Activated CD4-positive, alpha-beta memory T cell treated with anti-CD3 and anti-CD28 coated beads, Interleukin-2, amount 10 ng/mL, durations not matched to agents 7 days and 5 days (primary cell): ENCODE data around the gene PASD1. TPM values are rescaled to one million over a fixed set of nuclear protein-coding genes. Genes with fewer than 3 reads are reported as not detected.
"Not testable (repeated sequence)": the region's sequence is repeated elsewhere in the genome, so short reads cannot be mapped to it uniquely, and the experiment has no call there.

Experiments used
- CTCF ChIA-PET: fragments of 350-600 bp; sonication (Branson Sonifier 250); formaldehyde crosslinking; loops from one replicate; lab custom pipeline; 2021; ENCODE audit warnings: antibody characterized with exemption, inconsistent platforms; lab: Charles Lee
- POLR2A ChIA-PET: fragments of 350-600 bp; sonication (Branson Sonifier 250); formaldehyde crosslinking; loops from one replicate; lab custom pipeline; 2021; ENCODE audit warnings: antibody characterized with exemption; lab: Charles Lee
- DNase-seq: peaks from one replicate; pipeline ENCODE4 v3.0.0-alpha.2; 2020
- H3K27ac Mint-ChIP-seq: one replicate; pipeline ENCODE4 v1.8.0; 2021; ENCODE audit warnings: mild to moderate bottlenecking, mixed read lengths
- H3K27me3 Mint-ChIP-seq: one replicate; pipeline ENCODE4 v1.8.0; 2021; ENCODE audit warnings: mixed read lengths
- H3K36me3 Mint-ChIP-seq: one replicate; pipeline ENCODE4 v1.8.0; 2021; ENCODE audit warnings: low read depth, mixed read lengths
- H3K4me1 Mint-ChIP-seq: one replicate; pipeline ENCODE4 v1.8.0; 2021; ENCODE audit warnings: mixed read lengths
- H3K4me3 Mint-ChIP-seq: one replicate; pipeline ENCODE4 v1.8.0; 2021; ENCODE audit warnings: mild to moderate bottlenecking, mixed read lengths
- H3K9me3 Mint-ChIP-seq: one replicate; pipeline ENCODE4 v1.8.0; 2021; ENCODE audit warnings: mixed read lengths
- total RNA-seq, 2 experiments: library from RNA; stranded (reverse); gene quantifications; one replicate each; pipeline ENCODE4 v1.2.3, GENCODE V29; 2021

PASD1 gene, protein sequence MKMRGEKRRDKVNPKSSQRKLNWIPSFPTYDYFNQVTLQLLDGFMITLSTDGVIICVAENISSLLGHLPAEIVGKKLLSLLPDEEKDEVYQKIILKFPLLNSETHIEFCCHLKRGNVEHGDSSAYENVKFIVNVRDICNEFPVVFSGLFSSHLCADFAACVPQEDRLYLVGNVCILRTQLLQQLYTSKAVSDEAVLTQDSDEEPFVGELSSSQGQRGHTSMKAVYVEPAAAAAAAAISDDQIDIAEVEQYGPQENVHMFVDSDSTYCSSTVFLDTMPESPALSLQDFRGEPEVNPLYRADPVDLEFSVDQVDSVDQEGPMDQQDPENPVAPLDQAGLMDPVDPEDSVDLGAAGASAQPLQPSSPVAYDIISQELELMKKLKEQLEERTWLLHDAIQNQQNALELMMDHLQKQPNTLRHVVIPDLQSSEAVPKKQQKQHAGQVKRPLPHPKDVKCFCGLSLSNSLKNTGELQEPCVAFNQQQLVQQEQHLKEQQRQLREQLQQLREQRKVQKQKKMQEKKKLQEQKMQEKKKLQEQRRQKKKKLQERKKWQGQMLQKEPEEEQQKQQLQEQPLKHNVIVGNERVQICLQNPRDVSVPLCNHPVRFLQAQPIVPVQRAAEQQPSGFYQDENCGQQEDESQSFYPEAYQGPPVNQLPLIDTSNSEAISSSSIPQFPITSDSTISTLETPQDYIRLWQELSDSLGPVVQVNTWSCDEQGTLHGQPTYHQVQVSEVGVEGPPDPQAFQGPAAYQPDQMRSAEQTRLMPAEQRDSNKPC
- not detected for total RNA-seq

DNA sequence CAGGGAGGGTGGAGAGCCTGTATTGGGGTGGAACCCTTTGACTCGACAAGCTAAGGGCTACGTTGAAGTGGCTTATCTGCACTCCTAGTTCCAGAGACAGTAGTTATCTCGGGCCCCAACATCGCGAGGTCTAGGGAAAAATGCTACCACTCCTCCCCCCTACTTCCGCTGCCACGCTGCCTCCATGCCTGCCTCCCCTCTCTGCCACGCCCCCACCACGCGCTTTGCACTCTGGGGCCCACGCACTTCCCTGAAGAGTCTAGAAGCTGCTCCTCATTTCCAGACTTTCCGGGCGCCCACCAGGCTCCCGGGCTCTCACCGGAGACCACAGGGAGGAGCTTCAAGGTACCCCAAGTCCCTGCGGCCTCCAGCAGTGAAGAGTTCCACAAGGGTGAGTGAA, at the start of gene PASD1:
PASD1 (plus strand) TSS at position 227 of the 400 bp plus-strand sequence. CDS start 37,879 bp downstream, outside the sequence.
- no peak within 1 kb of the TSS for H3K27ac Mint-ChIP-seq
- ChIA-PET POLR2A (no interaction called here), CTCF (no interaction called here)
- H3K4me1 Mint-ChIP-seq, result no peaks in the 10 kb centered on the region
- no peak within 1 kb of the TSS for H3K4me3 Mint-ChIP-seq
- no peaks in the 10 kb centered on the region for H3K36me3 Mint-ChIP-seq
- H3K9me3 Mint-ChIP-seq, result no peaks in the 10 kb centered on the region
- no peaks in the 10 kb centered on the region for H3K27me3 Mint-ChIP-seq
- no peak for DNase-seq

DNA sequence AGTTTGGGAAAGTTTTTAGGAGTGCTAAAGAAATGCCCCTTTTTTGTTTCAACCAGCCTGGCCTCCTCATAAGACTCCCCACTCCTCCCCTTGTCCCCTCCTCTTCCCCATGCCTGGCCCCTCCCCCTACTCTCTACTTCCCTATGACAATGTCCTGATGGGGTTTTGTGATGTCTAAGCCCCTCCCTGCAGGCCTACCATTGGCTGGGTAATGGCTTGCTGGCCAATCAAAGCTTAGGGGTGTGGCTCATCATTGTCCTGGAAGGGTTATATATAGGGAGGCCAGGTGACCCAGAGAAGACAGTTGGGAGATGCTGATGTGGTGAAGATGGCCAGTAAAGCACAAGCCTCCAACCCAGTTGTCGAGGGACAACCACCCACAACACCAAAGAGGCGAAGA, 48.2 kb upstream of the PASD1 start:
- no peaks in the 10 kb centered on the region for H3K27me3 Mint-ChIP-seq
- H3K4me3 Mint-ChIP-seq, result no peak overlapping the region
- POLR2A ChIA-PET, result no interaction called here
- no peaks in the 10 kb centered on the region for H3K9me3 Mint-ChIP-seq
- H3K27ac Mint-ChIP-seq, result no peak overlapping the region
- no peaks in the 10 kb centered on the region for H3K36me3 Mint-ChIP-seq
- no peak for DNase-seq
- no peaks in the 10 kb centered on the region for H3K4me1 Mint-ChIP-seq
- CTCF ChIA-PET, result no interaction called here

DNA sequence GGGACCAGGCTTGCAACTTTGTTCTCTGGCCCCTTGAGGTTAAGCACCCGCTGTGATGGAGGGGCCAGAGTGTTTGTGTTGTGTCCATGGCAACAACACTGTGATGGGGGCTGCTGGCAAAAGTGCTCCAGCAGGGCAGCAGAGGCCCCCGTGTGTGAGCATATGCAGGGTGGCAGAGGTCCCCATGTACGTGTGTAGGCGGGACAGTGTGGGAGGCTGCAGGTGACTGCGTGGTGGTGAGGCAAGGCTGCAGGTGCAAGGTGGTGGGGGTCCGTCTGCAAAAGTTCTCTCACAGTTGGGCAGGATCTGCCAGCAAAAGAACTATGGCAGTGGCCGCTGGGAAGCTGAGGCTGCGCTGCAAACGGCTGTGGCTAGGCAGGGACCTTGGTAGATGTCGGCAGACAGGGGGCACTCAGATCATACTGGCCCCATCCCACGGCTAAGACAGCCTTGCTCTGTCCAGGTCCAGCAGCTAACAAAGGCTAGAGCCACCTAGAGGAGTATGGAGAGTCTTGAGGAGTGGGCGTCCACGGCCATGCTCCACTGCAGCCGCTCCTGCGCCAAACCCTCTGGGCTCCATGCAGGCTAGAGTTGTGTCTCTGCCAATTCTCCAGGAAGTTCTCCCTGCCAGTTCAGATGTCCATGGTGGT, 46.8 kb upstream of the PASD1 start:
- CTCF ChIA-PET, result no interaction called here
- no peaks in the 10 kb centered on the region for H3K9me3 Mint-ChIP-seq
- H3K4me1 Mint-ChIP-seq, result no peaks in the 10 kb centered on the region
- no peak overlapping the region for H3K27ac Mint-ChIP-seq
- DNase-seq, result no peak
- no peaks in the 10 kb centered on the region for H3K27me3 Mint-ChIP-seq
- POLR2A ChIA-PET, result no interaction called here
- H3K4me3 Mint-ChIP-seq, result no peak overlapping the region
- H3K36me3 Mint-ChIP-seq, result no peaks in the 10 kb centered on the region

DNA sequence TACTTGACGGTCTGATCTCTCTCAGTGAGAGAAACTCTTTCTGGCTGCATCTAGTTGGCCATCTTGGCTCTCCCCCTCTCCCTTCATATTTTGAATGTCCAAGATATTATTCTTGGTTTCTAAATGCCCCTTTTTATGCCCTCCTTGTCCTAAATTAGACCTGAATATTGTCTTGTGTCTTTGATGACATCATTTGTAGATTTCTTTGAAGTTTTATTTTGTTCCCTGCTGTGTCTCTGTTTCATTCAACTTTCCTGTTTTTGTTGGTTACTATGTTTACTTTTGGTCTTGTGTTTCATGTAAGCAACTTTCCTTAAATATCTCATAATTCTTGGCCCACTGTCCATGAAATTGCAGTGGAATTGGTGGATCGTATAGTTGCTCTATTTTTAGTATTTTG, 46.1 kb upstream of the PASD1 start:
- no peak for DNase-seq
- H3K27me3 Mint-ChIP-seq, result no peaks in the 10 kb centered on the region
- no peaks in the 10 kb centered on the region for H3K4me1 Mint-ChIP-seq
- no peak overlapping the region for H3K4me3 Mint-ChIP-seq
- no peaks in the 10 kb centered on the region for H3K36me3 Mint-ChIP-seq
- CTCF ChIA-PET, result no interaction called here
- POLR2A ChIA-PET, result no interaction called here
- H3K9me3 Mint-ChIP-seq, result no peaks in the 10 kb centered on the region
- no peak overlapping the region for H3K27ac Mint-ChIP-seq

DNA sequence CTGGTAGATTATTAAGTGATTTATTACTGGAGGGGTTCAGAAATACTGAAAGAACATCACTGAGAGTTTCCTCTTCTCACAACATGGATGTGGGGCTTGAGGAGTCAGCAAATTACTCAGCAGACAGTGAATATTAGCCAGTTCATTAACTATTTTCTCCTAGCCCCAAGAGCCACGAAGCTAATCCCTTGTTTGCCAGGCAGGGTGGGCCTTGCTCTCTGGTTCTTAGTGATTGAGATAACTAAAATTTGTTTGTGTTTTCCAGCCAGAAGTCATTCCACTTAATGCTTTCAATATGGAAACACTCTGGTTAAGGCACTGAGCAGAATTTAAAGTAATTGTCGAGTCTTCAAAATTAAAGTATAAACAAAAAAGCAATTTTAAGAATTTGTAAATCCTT, 40.1 kb upstream of the PASD1 start:
- H3K36me3 Mint-ChIP-seq, result no peaks in the 10 kb centered on the region
- no peaks in the 10 kb centered on the region for H3K9me3 Mint-ChIP-seq
- no peaks in the 10 kb centered on the region for H3K4me1 Mint-ChIP-seq
- no peaks in the 10 kb centered on the region for H3K27me3 Mint-ChIP-seq
- ChIA-PET POLR2A (no interaction called here), CTCF (no interaction called here)
- DNase-seq, result no peak
- H3K27ac Mint-ChIP-seq, result no peak overlapping the region
- no peak overlapping the region for H3K4me3 Mint-ChIP-seq

DNA sequence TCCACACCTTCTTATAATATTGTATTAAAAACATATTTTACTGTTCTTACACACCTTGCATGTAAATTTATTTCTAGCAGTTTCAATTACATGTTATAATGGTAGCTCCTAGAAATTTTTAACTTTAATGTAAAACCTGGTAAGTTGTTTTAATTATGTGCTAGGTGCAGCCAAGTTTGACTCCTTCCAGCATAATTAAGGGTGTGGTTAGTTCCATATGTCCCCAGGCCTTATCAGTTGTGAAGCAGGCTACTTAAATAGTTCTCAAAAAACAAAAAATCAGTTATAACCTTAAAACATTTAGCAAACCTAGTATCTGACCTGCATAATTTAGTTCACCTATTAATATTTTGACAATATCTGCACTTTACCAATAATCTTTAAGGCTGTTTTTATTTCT, 26.9 kb upstream of the PASD1 start:
- Mint-ChIP-seq H3K4me1 (no peaks in the 10 kb centered on the region), H3K4me3 (no peak overlapping the region), H3K36me3 (no peaks in the 10 kb centered on the region), H3K9me3 (no peaks in the 10 kb centered on the region), H3K27me3 (peaks cover 3% of the 10 kb centered on the region), H3K27ac (no peak overlapping the region)
- CTCF ChIA-PET, result no interaction called here
- POLR2A ChIA-PET, result no interaction called here
- no peak for DNase-seq

DNA sequence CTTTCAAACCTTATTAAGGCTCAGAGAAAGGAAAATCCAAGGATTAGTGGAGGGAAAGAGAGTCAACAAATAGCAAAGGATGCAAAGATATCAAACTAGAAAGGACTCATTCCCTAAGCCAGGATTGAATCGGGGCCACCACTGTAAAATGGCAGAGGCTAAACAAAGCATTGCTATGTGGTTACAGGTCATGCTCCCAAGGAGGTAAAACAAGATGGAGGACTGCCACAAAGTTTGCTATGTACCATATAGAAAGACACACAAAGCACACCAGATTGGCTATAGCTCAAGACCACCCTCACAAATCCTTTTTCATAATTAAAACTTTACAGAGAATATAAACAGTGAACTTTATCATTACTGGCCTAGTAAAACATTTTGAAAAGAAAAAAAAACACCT, 25.9 kb upstream of the PASD1 start:
- DNase-seq, result no peak
- H3K27ac Mint-ChIP-seq, result no peak overlapping the region
- no peaks in the 10 kb centered on the region for H3K9me3 Mint-ChIP-seq
- CTCF ChIA-PET, result no interaction called here
- peaks cover 2% of the 10 kb centered on the region for H3K27me3 Mint-ChIP-seq
- POLR2A ChIA-PET, result no interaction called here
- H3K36me3 Mint-ChIP-seq, result no peaks in the 10 kb centered on the region
- no peaks in the 10 kb centered on the region for H3K4me1 Mint-ChIP-seq
- H3K4me3 Mint-ChIP-seq, result no peak overlapping the region

DNA sequence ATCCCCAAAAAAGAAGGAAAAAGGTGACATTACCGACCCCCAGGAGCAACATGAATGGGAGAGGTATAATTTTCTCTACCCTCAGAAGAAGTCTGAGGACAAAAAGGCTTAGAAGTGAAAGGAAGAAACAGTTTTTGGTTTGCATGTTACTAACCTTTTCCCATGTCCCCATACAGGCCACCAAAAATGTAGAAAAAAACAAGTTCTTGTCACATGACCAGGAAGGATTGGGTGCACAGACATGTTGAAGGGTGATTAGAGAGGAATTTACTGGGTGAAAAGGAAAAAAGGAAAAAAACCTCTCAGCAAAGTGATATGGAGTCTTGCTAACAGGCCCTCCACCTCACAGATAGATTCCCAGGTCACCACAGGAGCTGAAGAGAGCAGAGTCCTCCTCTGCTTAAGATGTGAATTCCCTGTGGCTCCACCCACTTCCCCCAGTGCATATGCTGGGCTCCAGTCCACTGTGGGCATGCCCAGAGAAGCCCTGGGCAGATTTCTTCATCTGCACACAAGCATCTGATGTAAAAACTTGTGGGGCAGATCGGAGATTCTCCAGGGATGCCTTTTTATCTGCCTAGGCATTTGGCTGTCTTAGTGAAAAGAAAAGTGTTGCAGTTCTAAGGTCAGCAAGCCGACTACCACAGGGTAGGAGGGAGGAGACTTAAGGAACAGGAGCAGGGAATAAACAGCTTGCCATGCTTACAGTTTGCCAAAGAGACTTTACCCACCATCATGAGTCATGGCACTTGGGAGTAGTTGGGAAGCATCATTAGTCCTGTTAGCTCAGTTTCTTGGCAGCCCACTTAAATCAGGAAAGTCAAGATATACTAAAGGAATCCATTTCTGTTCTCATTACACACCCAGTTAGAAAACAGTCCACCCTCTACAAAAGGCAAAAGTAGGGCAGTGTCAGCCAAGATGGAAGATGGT, 25.0 kb upstream of the PASD1 start:
- Mint-ChIP-seq H3K9me3 (no peaks in the 10 kb centered on the region), H3K27ac (no peak overlapping the region), H3K27me3 (no peaks in the 10 kb centered on the region), H3K36me3 (no peaks in the 10 kb centered on the region), H3K4me1 (peaks cover under 1% of the 10 kb centered on the region), H3K4me3 (no peak overlapping the region)
- DNase-seq, result no peak
- POLR2A ChIA-PET, result no interaction called here
- CTCF ChIA-PET, result no interaction called here

DNA sequence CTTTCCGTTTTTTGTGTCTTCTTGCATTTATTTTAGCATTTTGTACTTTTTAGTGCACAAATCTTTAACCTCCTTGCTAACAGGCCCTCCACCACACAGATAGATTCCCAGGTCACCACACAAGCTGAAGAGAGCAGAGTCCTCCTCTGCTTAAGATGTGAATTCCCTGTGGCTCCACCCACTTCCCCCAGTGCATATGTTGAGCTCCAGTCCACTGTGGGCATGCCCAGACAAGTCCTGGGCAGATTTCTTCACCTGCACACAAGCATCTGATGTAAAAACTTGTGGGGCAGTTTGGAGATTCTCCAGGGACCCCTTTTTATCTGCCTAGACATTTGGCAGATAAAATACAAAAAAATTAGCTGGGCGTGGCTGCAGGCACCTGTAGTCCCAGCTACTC, 19.8 kb upstream of the PASD1 start:
- Mint-ChIP-seq H3K4me3 (no peak overlapping the region), H3K27ac (no peak overlapping the region), H3K9me3 (no peaks in the 10 kb centered on the region), H3K27me3 (no peaks in the 10 kb centered on the region), H3K4me1 (peaks cover 3% of the 10 kb centered on the region), H3K36me3 (no peaks in the 10 kb centered on the region)
- CTCF ChIA-PET, result no interaction called here
- no peak for DNase-seq
- POLR2A ChIA-PET, result no interaction called here

DNA sequence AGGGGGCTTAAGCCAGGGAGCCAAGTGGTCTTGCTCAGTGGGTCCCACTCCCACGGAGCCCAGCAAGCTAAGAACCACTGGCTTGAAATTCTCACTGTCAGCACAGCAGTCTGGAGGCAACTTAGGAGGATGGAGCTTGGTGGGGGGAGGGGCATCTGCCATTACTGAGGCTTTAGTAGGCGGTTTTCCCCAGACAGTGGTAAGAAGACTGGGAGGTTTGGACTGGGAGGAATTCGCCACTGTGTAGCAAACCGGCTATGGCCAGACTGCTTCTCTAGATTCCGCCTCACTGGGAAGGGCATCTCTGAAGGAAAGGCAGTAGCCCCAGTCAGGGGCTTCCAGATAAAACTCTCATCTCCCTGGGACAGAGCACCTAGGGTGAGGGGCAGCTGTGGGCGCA, 17.2 kb upstream of the PASD1 start:
- H3K4me1 Mint-ChIP-seq, CTCF ChIA-PET, H3K27ac Mint-ChIP-seq, POLR2A ChIA-PET, H3K4me3 Mint-ChIP-seq, H3K36me3 Mint-ChIP-seq, DNase-seq, H3K9me3 Mint-ChIP-seq, H3K27me3 Mint-ChIP-seq: not testable (repeated sequence)

DNA sequence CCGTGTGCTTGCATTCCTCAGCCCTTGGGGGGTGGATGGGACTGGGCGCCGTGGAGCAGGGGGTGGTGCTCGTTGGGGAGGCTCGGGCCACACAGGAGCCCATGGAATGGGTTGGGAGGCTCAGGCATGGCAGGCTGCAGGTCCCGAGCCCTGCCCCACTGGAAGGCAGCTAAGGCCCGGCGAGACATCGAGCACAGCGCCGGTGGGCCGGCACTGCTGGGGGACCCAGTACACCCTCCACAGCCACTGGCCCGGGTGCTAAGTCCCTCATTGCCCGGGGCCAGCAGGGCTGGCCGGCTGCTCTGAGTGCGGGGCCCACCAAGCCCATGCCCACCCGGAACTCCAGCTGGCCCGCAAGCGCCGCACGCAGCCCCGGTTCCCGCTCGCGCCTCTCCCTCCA, 12.3 kb upstream of the PASD1 start:
- DNase-seq, H3K4me1 Mint-ChIP-seq, H3K9me3 Mint-ChIP-seq, POLR2A ChIA-PET, H3K27ac Mint-ChIP-seq, H3K4me3 Mint-ChIP-seq, CTCF ChIA-PET, H3K27me3 Mint-ChIP-seq, H3K36me3 Mint-ChIP-seq: not testable (repeated sequence)

DNA sequence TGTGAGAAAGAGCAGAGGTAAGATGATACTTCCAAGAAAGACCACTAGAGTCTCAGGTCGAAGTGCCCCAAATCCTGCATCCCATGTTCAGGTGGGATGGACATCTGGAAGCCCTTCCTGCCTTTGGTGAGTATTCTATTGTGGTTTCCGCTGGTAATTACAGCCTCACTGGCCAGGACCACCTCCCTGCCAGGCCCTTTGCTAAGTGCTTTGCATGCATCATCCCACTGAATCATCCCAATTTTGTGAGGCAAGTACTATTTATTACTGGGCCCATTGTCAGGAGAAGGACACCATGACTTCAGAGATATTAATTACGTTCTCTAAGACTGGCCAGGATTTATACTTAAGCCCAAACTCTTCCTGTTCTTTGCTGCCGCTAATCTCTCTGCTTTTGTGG, 10.7 kb upstream of the PASD1 start:
- H3K27me3 Mint-ChIP-seq, result peaks cover 2% of the 10 kb centered on the region
- no peaks in the 10 kb centered on the region for H3K4me1 Mint-ChIP-seq
- no peak for DNase-seq
- CTCF ChIA-PET, result no interaction called here
- POLR2A ChIA-PET, result no interaction called here
- no peak overlapping the region for H3K4me3 Mint-ChIP-seq
- H3K27ac Mint-ChIP-seq, result no peak overlapping the region
- H3K9me3 Mint-ChIP-seq, result no peaks in the 10 kb centered on the region
- no peaks in the 10 kb centered on the region for H3K36me3 Mint-ChIP-seq

DNA sequence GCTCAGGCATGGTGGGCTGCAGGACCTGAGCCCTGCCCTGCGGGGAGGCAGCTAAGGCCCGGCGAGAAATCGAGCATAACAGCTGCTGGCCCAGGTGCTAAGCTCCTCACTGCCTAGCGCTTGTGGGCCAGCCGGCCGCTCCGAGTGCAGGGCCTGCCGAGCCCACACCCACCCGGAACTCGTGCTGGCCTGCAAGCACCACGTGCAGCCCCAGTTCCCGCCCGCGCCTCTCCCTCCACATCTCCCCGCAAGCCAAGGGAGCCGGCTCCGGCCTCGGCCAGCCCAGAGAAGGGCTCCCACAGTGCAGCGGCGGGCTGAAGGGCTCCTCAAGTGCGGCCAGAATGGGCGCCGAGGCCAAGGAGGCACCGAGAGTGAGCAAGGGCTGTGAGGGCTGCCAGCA, 8.2 kb upstream of the PASD1 start:
- H3K4me1 Mint-ChIP-seq, CTCF ChIA-PET, H3K36me3 Mint-ChIP-seq, POLR2A ChIA-PET, H3K27me3 Mint-ChIP-seq, DNase-seq, H3K9me3 Mint-ChIP-seq, H3K27ac Mint-ChIP-seq, H3K4me3 Mint-ChIP-seq: not testable (repeated sequence)
